T follicular helper cell (primary cell): ENCODE data around the gene CUX1.
"Not testable (repeated sequence)": the region's sequence is repeated elsewhere in the genome, so short reads cannot be mapped to it uniquely, and the experiment has no call there.

Source experiments
- DNase-seq: peaks from one replicate; pipeline ENCODE4 v3.0.0-alpha.2; 2020; ENCODE audit warnings: low read depth

The CUX1 gene

DNA sequence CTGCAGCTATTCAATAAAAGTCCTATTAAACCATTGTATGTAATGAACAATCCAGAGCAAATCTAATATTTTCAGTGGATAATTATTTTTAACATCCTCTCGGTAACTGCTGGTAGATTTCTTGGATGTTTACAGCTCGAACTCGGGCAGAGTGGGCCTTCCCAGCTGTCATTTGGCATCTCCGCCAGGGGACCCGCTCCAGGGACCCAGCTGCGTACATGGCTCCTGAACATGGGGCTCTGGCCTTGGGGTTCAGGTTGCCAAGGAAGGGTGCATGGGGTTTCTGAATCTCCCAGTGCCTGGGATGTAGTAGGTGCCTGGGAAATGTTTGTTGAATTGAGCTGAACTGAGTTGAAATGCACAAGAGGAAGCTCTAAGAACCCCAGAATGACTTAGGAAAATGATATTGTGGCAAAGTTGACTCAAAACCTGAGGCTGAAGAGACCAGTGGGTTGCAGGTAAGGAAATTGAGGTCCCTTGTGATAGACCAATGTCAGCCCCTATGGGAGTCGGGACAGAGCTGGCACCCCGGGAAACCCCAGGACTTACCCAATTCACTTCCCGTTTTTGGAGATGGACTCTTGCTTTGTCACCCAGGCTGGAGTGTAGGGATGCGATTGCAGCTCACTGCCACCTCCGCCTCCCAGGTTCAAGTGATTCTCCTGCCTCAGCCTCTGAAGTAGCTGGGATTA lies 228.4 kb downstream of the CUX1 start:
- no peak for DNase-seq

DNA sequence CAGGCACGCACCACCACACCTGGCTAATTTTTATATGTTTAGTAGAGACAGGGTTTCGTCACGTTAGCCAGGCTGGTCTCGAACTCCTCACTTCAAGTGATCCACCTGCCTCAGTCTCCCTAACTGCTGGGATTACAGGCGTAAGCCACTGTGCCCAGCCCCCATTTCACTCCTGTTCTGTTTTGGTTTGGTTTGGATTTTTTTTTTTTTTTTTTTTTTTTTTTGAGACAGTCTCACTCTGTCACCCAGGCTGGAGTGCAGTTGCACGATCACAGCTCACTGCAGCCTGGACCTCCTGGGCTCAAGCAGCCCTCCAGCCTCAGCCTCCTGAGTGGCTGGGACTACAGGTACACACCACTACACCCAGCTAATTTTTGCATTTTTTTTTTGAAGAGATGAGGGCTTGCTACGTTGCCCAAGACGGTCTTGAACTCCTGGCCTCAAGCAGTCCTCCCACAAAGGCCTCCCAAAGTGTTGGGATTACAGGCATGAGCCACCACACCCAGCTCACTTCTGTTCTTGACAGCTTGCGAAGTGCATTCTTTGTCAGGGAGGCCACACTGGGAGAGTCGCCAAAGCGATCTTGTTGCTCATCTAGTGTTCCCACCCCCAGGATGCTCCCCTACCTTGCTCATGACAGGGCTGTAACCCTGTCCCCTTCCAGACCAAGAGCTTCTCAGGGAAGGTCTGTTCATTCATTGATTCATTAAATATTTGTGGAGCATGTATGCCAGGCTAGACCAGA lies 229.1 kb downstream of the CUX1 start:
- no peak for DNase-seq

DNA sequence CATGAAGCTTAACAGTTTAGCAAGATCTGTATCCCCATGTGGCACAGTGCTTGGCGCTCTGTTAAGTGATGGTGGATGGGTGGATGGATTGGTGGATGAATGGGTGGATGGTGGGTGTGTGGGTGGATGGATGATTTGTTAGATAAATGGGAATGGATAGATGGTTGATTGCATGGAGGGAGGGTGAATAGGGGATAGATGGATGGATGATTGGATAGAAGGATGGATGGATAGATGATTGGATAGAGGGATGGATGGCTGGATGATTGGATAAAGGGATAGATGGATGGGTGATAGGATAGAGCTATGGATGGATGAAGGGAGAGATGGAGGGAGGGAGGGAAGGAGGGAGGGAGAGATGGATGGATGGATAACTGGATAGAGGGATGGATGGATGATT lies 229.7 kb downstream of the CUX1 start:
- DNase-seq, result no peak

- no peak for DNase-seq
These were observed 232.3 kb downstream of the CUX1 start for GRCh38 chr7:102049765-102050164.

DNA sequence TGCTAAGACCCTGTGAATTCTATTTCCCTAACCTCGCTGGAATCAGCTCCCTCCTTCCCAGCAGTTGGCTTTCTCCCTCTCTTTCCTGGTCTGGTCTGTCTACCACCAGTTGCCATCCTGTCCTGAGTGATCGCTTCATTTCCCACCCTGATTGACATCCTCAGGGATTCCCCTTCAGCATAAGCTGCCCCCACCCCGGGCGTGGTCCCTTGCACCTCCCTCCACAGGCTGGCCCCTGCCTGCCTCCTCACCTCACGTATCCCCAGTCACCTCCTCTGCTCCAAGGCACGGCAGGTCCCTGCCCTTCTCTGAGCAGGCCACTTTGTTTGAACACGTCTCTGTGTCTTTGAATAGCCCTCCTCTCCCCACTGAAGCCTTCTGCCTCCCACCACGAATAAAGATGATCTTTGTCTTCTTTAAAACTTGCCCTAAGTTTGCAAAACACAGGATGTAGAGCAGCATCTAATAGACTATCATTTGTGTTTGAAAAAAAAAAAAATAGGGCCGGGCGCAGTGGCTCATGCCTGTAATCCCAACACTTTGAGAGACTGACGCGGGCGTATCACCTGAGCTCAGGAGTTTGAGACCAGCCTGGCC lies 233.5 kb downstream of the CUX1 start:
- DNase-seq, result no peak

DNA sequence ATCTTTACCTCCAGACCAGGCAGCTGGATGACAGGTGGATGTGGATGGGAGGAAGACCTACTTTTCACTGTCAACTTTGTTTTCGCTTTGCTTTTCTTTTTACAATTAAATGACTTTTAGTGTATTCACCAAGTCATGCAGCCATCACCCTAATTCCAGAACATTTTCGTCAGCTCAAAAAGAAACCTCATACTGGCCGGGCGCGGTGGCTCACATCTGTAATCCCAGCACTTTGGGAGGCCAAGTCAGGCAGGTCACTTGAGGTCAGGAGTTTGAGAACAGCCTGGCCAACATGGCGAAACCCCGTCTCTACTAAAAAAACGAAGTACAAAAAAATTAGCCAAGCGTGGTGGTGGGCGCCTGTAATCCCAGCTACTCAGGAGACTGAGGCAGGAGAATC lies 234.3 kb downstream of the CUX1 start:
- DNase-seq, result not testable (repeated sequence)

GRCh38 chr7:102054158-102054557 lies 236.7 kb downstream of the CUX1 start:
- no peak for DNase-seq

DNA sequence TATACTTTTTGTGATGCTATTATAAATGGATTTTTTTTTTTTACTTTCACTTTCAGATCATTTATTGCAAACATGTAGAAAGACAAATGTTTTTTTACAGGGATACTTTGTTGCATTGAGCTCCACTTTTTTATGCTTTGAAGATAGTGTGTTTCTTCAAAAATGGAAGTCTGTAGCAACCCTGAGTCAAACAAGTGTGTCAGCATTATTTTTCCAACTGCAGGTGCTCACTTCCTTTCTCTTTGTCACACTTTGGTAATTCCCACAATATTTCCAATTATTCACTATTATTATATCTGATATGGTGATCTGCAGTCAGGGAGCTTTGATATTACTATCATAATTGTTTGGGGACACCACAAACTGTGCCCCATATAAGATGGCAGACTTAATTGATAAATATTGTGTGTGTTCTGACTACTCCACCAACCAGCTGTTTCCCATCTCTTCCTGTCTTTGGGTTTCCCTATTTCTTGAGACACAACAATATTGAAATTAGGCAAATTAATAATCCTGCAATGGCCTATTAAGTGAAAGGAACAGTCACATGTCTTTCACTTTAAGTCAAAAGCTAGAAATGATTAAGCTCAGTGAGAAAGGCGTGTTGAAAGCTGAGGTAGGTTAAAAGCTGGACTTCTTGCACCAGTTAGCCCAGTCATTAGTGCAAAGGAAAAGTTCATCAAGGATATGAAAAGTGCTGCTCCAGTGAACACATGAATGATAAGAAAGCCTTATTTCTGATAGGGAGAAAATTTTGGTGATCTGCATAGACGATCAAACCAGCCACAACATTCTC lies 238.0 kb downstream of the CUX1 start:
- DNase-seq, result no peak

DNA sequence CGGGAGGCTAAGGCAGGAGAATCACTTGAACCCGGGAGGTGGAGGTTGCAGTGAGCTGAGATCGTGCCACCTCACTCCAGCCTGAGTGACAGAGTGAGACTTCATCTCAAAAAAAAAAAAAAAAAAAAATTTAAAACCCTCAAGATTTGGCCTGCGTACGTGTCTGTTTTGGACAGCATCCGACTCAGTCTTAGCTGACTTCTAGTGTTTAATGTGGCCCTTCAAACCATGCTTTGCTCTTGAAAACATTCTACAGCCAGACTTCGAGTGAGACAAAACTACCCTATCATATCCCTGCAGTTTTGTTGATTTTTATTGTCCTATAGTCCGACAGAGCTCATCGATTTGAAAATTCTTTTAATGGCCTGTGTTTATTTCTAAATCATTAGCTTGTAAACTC lies 242.1 kb downstream of the CUX1 start:
- DNase-seq, result no peak

GRCh38 chr7:102061354-102061945 lies 244.0 kb downstream of the CUX1 start:
- DNase-seq, result no peak

- DNase-seq, result no peak
These were observed 244.6 kb downstream of the CUX1 start for GRCh38 chr7:102061981-102062390.

- DNase-seq, result no peak
These were observed 246.3 kb downstream of the CUX1 start for GRCh38 chr7:102063690-102064180.

DNA sequence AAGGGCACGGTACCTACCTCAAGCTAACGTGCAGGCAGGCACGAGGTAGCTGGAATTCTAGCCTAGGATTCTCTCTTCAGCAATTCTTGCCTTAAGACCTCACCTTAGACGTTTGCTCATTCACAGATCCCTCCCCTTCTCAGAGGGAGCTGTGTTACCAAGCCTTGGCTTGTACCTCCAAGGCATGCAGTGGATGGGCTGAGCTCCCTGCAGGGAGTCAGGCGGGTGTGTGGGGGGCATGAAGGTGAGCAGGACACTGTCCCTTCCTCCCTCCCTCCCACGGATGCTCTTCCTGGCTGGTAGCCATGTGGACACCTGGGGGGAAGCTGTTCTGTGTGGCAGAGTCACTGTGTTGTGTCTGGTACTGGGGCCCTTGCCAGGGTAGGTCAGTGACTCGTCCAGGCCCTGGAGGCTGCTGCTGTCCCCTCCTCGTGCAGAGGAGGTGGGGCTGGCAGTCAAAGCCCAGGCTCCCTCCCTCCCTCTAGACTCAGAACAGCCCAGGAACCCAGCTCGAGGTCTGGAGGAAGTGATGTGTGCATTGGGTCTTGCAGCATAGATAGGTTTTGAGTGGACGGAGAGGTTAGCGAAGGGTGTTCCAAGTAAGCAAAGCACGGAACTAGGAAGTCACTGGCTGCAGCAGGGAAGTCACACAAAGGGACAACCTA lies 247.1 kb downstream of the CUX1 start:
- no peak for DNase-seq

GRCh38 chr7:102065226-102065625 lies 247.8 kb downstream of the CUX1 start:
- no peak for DNase-seq

DNA sequence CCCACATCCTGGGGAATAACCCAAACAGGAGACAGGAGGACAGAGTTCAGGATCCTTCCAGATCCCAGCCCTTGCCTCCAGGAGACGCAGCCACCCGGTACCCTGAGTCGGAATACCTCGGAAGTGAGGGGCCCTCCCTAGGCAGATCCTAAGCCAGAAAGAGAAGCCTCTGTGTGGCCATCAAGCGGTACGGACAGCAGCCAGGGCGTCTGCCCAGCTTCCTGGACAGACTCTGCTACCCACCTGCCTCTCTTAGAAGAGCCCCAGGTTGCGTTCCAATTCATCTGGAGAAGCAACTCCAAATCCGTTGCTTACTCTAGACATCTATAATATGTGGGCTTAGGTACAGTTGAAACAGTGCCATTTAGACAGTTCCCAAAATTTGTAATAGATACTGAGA lies 249.1 kb downstream of the CUX1 start:
- no peak for DNase-seq

DNA sequence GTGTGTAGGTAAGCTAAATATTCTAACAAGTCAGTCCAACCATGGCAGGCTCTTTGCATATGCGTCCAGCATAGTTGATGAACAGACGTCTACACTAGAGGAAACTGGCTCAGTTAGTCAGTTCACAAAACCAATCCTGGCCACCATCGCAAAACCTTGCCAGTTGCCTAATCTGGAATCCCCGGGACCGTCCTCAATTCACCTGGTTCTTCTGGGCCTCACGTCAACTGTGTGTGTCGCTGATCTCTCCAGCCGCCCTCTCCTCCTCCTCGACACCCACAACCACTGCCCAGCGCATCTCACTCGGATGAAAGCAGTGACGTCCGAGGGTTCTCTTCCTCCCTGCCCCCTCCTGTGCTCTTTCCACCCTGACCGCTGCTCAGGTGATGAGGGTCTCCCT lies 251.4 kb downstream of the CUX1 start:
- DNase-seq, result no peak

GRCh38 chr7:102069931-102070629 lies 252.7 kb downstream of the CUX1 start:
- DNase-seq, result no peak

- no peak for DNase-seq
These were observed 254.6 kb downstream of the CUX1 start for GRCh38 chr7:102072003-102072402.

DNA sequence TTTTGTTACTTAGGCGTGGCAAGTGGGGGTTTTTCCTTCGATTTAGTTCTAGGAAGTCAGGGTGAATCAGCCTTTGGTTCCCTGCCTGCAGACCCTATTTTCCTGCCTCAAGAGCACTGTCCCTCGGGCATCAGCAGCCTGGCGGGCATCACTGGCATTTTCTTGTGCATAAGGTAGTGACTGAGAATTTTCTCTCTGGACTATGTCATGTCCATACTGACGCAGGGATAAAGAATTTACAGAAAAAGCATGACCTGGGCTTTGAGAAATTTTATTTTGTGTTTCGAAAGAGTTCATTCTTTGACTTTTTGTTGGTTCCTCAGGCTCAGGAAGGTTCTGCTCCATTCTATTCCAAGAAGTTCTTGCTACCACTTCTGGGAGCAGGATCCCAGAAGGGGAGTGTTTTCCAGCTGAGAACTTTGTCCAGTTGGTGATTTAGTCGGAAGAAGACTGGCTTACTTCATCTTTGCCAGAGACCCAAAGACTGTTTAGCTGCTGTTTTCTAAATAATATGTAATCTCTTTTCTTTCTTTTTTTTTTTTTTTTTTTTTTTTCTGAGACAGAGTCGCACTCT lies 255.3 kb downstream of the CUX1 start:
- no peak for DNase-seq
